HL-60 (cell line): Measurements from ENCODE around the gene LRRC75B.
"Not testable (repeated sequence)": the region's sequence is repeated elsewhere in the genome, so short reads cannot be mapped to it uniquely, and the experiment has no call there.

Experiments
- GABPA ChIP-seq: IDR thresholded peaks from 2 replicates; pipeline ENCODE4 v1.6.1; 2012; ENCODE audit warnings: low read depth
- POLR2AphosphoS5 ChIP-seq: IDR thresholded peaks from 2 replicates; pipeline ENCODE4 v1.6.1; 2012; ENCODE audit warnings: low read depth
- SPI1 ChIP-seq: IDR thresholded peaks from 2 replicates; pipeline ENCODE4 v1.6.1; 2012; ENCODE audit warnings: low read depth, mild to moderate bottlenecking, borderline replicate concordance
- TF ChIP-seq, protein P1 (sequence below): IDR thresholded peaks from one replicate; pipeline ENCODE4 v1.5.1; 2011; ENCODE audit warnings: low read length, control low read depth, inconsistent platforms; ENCODE audit not compliant: insufficient read depth

DNA sequence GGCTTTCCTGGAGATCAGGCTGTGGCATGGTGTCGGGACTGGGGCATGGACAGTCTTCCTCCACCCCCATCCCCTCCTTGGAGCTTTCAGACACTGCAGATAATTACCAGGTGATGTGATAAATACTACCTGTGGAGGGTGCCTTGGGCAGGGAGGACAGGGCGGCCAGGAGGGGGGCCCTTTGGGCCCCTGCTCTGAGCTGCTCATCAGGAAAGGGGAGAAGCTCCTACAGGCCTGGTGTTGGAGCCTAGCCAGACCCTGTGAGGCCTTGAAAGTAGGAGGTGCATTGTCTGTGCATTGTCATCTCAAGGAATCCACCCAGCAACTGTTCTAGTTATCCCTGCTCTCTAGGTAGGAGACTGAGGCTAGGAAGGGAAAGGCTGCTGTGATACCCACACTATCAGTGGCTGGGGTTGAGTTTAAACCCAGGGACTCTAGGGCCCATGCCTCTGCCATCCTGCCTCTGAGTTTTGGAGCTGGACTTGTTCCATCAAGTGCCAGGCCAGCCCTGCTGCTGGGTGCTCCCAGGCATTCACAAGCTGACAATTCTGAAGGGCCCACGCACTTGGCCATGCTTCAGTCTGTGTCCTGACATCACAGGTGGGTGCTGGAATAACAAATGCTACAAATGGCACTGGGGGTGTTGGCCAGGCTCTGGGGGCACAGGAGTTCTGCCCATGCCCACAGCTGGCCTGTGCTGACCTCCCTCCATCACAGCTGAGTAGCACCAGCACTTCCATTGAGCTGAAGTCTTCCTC lies 7.3 kb upstream of the LRRC75B start:
- TF ChIP-seq POLR2AphosphoS5, GABPA, SPI1: not testable (repeated sequence)
- TF ChIP-seq, protein P1, sequence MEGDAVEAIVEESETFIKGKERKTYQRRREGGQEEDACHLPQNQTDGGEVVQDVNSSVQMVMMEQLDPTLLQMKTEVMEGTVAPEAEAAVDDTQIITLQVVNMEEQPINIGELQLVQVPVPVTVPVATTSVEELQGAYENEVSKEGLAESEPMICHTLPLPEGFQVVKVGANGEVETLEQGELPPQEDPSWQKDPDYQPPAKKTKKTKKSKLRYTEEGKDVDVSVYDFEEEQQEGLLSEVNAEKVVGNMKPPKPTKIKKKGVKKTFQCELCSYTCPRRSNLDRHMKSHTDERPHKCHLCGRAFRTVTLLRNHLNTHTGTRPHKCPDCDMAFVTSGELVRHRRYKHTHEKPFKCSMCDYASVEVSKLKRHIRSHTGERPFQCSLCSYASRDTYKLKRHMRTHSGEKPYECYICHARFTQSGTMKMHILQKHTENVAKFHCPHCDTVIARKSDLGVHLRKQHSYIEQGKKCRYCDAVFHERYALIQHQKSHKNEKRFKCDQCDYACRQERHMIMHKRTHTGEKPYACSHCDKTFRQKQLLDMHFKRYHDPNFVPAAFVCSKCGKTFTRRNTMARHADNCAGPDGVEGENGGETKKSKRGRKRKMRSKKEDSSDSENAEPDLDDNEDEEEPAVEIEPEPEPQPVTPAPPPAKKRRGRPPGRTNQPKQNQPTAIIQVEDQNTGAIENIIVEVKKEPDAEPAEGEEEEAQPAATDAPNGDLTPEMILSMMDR: not testable (repeated sequence)
